Activated naive CD4-positive, alpha-beta T cell treated with Interleukin-2 at 50 U/mL for 16 hours (primary cell): Measurements from ENCODE around the gene DIAPH1.

Experiments
- DNase-seq: peaks from one replicate; pipeline ENCODE4 v3.0.0-alpha.2; 2020

DIAPH1 gene

DNA sequence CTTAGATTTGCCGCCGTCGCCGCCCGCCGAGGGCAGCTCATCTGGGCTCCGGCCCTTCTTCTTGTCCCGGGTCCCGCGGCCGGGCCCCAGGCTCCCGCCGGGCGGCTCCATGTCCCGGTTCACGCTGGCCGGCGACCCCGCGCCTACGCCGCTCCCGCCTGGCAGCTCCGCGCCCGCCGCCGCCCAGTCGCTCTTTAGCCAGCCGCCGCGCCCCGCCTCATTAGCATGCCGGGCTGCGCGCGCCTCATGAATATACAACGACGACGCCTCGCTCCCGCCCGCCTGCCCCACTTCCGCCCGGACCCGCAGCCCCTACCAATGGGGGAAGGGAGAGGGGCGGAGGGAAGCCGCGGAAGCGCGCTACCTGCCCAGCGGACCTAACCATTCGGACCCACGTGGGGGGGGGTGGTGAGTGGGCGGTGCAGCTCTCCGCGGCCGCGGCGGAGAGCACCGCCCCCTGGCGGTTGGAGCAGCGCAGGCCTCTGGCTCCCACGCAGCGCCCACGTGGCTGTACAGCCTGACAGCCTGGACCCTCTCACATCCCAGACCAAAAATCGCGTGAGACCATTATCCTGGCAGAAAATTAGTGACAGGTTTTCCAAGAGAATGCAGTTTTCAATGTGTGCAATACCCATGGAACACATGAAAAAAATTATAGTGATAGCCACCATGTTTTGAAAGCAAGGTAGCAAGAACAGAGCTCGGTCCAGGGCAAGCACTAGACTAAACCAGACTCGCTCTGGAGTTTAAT lies at the start of gene DIAPH1:
Gene DIAPH1, minus strand, starts transcription at position 197 of the 751 bp plus-strand sequence. Its CDS starts 86 bp downstream, at position 111.
- DNase-seq = peak; percentile 99

DNA sequence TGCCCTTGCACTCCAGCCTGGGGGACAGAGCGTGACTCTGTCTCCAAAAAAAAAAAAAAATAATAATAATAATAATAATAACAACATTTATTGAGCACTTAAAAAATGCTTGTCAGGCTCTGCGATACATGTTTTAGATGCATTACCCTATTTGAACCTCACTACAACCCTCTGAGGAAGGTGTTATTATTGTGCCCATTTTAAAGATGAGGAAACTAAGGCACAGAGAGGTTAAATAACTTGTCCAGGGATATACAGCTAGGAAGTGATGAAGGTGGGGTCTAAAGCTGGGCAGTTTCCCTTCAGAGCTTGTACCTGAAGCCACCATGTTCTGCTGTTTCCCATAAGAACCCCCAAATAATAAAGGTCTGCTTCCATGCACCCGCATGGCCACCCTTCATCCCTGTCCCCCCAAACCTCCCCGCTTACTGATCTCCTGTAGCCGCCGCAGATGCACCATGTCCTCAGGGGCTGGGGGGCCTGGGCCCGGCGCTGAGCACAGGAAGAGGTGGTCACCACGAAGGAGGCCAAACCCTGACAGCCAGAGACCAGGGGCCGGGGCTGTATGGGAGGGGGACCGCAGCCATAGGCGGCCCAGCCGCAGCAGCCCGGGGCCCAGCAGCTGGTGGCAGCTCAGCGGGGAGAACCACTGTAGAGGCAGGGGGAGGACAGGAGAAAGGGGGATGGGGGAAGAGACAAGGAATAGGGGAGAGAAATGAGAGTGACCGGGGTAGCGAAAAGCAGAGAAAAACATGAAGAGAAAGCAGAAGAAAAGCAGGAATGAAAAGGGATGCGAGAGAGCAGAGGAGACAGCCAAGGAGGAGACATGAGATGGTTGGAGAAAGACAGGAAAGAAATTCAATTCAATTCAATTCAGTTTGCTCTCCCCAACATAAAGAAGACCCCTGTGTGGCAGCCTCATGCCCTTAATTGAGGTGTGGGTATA lies 47.5 kb upstream of the DIAPH1 start:
- DNase-seq = no peak

- peak; percentile 77 for DNase-seq
These were observed 46.1 kb upstream of the DIAPH1 start for GRCh38 chr5:141664733-141665461.

GRCh38 chr5:141663506-141663905 lies 44.7 kb upstream of the DIAPH1 start:
- no peak for DNase-seq

DNA sequence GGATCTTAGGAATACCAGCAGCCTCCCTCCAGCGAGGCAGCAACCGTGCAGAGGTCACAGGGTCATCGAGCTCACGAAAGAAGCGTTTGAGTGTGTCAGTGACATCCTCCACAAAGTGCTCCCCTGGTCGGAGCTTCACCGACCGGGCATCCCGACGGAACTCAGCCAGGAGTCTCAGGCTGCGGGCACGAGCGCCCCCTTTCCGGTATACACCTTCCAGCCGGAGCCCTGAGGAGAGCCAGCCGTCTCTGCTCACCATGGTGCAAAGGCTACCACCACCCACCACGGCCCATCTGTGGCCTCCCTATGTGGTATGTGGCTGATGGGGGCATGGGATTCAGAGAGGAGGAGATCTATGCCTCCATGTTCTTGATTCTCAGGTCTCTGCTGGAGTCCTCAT lies 43.2 kb upstream of the DIAPH1 start:
- DNase-seq = no peak

GRCh38 chr5:141657937-141658545 lies 39.2 kb upstream of the DIAPH1 start:
- no peak for DNase-seq

DNA sequence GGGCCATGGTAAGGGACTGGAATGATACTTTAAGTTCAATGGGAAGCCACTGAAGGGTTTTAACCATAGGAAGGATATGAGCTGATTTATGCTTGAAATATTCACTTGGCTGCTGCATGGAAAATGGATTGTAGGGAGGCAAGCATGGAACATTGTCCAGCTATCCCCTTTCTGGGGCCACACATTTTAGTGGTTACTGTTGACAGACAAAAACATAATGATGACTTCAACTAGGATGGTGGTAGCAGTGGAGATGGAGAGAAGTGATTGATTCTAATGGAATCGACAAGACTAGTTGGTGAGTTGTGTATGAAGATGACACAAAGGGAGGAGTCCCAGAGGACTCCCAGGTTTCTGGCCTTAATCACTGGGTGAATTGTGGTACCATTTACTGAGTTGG lies 38.6 kb upstream of the DIAPH1 start:
- DNase-seq = no peak

DNA sequence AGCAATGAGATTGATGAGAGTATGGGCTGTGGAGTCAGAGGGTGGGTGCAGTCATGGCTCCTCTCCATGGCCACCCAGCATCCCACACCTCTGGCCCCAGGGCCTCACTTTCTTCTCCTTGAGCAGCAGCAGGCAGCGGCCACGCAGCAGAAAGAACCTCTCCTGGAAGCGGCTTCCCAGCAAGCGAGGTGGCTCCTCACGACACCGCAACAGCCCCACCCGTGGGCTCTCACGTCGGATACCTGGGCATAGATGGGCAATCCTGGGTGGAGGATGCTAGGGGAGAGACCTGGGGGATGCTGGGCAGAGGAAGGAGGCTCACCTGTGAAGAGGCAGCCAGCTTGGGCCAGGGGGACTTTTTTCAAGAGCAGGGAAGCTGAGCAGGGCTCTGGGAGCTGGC lies 37.6 kb upstream of the DIAPH1 start:
- no peak for DNase-seq

DNA sequence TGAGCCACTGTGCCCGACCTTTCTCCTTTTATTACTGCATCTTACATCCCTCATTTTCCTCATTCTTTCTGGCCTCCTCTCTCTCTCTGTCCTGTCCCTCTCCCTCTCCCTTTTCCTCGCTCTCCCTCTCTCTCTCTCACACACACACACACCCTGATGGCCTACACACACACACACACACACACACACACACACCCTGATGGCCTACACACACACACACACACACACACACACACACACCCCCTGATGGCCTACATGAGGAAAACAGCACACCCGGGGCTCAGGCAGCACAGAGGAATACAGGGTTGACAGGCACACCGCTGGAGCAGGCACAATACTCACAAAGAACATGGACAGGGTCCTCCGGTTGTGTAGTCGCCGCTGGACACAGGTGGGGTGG lies 36.2 kb upstream of the DIAPH1 start:
- no peak for DNase-seq

DNA sequence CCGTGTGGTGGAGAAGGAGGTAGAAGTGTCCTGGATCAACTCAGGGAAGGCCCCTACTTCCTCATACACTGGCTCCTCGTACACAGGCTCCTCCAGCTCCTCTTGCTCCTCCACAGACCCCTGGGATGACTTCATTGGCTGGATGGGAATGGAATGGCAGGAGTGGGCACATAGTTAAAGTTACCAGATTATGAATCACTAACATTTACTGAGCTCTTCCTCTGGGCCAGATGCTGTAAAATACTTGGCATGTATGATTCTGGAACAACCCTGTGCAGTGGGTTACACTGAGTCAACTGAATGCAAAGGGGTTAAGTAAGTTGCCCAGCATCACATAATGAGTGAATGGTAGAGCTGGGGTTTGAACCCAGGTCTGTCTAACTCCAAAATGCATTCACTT lies 35.5 kb upstream of the DIAPH1 start:
- no peak for DNase-seq

- no peak for DNase-seq
These were observed 32.9 kb upstream of the DIAPH1 start for GRCh38 chr5:141651728-141652105.

GRCh38 chr5:141650851-141651727 lies 32.3 kb upstream of the DIAPH1 start, which contains the start of gene FCHSD1:
Gene FCHSD1, minus strand, starts transcription at chr5:141651418. Its CDS starts 50 bp downstream, at chr5:141651368.
- peak; percentile 81 for DNase-seq

GRCh38 chr5:141649972-141650371 lies 31.2 kb upstream of the DIAPH1 start:
- DNase-seq = no peak

DNA sequence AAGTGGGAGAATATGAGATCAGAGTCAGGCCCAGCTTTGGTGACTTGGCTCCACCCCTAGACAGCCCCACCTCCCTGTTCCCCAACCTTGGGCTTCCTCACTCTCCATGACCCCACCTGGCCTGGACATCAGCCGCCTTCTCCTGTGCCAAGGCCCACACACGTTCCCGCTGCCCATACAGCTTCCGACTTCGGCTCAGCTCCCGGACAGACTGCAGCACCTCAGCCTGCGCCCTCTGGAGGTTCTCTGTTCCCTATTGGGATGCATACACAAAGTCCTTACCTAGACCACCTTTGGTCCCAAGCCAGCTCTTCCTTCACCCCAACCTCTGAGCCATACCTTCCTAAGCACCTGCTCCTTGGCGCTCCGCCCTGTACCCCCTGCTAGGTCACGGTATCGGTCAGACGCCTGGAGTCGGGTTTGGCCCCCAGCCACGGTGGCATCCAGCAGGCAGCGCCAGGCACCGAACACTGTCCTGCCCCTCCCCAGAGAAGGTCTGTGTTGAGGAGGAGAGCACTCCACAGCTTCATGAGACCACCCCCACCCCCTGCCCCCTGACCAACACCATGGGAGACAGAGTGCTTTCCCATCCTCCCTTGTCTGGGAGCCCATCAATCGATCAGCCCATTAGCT lies 30.4 kb upstream of the DIAPH1 start:
- DNase-seq = no peak

GRCh38 chr5:141647851-141648250 lies 29.1 kb upstream of the DIAPH1 start:
- no peak for DNase-seq

DNA sequence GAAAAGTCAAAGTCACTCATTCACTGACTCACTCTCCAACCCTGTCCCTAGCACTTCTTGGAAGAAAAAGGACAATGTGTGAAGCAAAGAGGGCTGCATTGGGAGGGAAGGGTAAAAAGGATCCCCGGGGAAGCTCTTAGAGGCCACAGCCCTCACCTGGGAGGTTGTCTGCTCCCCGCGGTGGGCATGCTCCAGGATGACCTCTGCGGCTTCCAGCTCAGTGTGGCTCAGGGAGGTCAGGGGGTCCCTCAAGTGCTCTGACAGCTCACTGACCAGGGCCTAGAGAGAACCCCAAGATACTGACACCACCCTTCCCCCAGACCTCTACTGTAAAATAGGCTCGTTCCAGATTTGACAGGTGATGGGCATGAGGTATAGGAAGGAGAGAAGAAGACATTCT lies 28.4 kb upstream of the DIAPH1 start:
- DNase-seq = no peak

GRCh38 chr5:141646026-141646425 lies 27.2 kb upstream of the DIAPH1 start:
- no peak for DNase-seq

DNA sequence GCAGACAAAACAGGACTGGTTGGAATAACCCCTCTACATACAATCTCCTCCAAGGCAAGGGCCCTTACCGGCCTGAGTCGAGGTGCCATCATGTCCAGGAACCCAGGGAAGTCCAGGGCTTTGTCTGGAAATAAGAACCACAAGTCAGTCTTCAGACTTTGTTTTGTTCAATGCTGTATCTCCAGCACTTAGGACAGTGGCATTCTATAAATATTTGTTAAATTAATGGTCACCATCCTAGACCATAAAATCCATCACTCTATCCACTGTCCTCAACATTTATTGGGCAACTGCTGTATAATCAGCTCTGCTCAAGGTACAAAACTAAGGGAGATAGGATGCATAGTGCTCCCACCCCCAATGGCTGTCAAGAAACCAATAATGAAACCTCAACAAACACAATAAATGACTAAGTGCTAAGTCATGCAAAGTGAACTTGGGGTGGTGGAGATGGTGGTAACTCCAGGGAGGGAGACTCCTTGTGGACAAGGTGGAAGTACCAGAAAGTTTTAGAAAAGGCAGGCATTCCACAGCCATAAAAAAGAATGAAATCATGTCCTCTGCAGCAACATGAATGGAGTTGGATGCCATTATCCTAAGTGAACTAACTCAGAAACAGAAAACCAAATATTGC lies 23.0 kb upstream of the DIAPH1 start:
- DNase-seq = peak; percentile 12

- no peak for DNase-seq
These were observed 21.9 kb upstream of the DIAPH1 start for GRCh38 chr5:141640698-141641097.

DNA sequence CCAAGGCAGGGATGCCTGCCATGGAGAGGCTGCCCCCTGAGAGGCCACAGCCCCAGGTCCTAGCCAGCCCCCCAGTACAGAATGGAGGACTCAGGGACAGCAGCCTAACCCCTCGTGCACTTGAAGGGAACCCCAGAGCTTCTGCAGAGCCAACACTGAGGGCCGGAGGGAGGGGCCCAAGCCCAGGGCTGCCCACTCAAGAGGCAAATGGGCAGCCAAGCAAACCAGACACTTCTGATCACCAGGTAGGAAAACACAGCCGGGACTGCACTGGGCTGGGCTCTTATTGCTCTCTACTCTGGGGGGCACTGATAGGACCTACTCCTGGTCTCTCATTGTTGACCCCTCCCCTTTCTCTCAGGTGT lies 21.2 kb upstream of the DIAPH1 start:
- no peak for DNase-seq
